KBM-7 (cell line): ENCODE results near the gene PRR15L.
"Not testable (repeated sequence)": the region's sequence is repeated elsewhere in the genome, so short reads cannot be mapped to it uniquely, and the experiment has no call there.

Experiments used
- DNase-seq: peaks from one replicate; pipeline ENCODE4 v3.0.0-alpha.2; 2015
- in situ Hi-C: fragments of 300-500 bp; cut with MboI; formaldehyde crosslinking; loops from 2 replicates; pipeline ENCODE4 v1.14.3; 2020; ENCODE audit warnings: low sequenced_read_pairs, low pct_unique_long_range_greater_than_20kb, mixed read lengths

Gene PRR15L, protein sequence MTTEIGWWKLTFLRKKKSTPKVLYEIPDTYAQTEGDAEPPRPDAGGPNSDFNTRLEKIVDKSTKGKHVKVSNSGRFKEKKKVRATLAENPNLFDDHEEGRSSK

GRCh38 chr17:47957591-47958490 lies at the start of gene PRR15L:
PRR15L (minus strand) TSS chr17:47957883; CDS start chr17:47953234, 4,649 bp downstream.
- DNase-seq = no peak
- in situ Hi-C loops = loop anchor here (25.0 kb wide), 1 partner anchor 121 kb away; the partner anchor contains the start of genes LRRC46, MRPL10 and SCRN2

- no peak for DNase-seq
- in situ Hi-C loops = no loop called here
Measured at GRCh38 chr17:48006936-48007709, 49.4 kb upstream of the PRR15L start.

- no peak for DNase-seq
- in situ Hi-C loops = no loop called here
Measured at GRCh38 chr17:48004983-48005382, 47.3 kb upstream of the PRR15L start.

DNA sequence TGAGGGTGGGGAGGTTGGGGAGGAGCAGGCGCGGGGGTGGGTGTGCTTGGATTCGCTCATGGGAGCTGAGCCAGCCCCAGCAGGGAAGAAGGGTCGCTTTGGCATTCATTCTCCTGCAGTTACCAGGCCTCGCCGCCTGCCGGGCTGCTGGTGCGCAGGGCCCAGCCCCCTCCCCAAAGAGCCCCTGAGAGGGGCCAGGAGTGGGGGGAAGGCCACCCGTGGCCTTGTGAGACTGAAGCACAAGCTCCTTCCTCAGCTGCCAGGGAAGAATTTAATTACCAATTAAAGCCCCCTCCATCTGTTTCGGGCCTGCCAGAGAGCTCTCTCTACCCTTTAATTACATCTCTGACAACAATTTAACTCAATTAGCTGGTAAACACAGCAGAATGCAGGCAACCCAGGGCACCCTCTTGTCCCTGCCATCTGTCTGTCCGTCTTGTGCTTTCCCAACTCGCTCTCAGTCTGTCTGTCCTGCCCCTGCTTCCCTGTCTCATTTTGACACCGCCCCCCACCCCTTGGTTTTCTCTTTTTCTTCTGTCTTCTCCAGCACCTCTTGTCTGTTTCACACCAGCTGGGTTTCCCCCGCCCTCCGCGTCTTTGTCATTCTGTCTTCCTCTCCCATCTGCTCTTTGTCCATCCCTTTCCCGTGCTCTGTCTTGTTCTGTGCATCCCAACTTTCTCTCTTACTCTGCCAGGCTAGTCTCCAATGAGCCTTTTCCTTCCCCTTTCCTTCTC lies 45.9 kb upstream of the PRR15L start:
- no peak for DNase-seq
- in situ Hi-C loops = no loop called here

GRCh38 chr17:48002916-48003416 lies 45.3 kb upstream of the PRR15L start:
- DNase-seq = no peak
- in situ Hi-C loops = no loop called here

DNA sequence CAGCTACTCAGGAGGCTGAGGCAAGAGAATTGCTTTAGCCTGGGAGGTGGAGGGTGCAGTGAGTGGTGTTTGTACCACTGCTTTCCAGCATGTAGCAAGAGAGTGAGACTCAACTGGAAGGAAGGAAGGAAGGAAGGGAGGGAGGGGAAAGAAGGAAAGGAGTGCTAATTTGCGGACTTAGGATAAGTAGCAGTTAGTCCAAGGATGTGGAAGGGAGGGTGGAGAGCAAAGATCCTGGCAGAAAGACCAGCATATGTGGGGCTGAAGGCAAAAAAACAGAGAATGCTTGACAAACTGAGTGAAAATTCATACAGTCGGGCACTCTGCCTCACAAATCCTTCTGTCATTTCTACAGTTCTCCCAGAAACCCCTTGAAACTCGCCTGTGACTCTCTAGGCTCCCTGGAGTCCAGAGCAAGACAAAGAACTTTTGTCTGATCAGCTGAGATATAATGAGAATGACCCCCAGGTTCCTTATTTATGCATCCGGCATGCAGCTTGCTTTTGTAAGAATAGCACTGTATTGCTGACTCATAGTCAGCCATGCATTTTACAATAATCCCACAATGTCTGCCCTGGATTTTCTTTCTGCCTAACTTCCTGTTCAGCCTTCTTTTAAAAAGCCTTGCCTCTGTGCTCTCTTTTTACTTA lies 44.7 kb upstream of the PRR15L start:
- in situ Hi-C loops = no loop called here
- DNase-seq = peak; percentile 93

- DNase-seq, in situ Hi-C loops: not testable (repeated sequence)
Measured at GRCh38 chr17:48001657-48002056, 44.0 kb upstream of the PRR15L start.

DNA sequence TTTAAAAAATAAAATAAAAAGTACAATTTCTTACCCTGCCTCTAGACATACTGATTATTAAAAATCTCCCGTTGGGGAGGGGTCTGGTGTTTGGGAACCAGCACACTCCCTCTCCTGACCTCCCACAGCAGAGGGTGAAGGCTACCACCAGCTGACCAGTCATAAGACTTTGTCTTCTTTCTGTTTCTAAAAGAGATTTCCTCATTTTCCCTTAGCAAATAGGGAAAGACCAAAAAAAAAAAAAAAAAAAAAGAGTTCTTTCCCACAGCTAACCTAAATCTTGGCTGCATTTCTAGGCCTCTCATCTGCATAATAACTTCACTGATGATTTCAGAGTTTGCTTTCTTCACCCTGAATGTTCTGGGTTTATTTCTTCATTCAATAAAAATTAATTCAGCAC lies 43.5 kb upstream of the PRR15L start:
- in situ Hi-C loops = no loop called here
- no peak for DNase-seq

DNA sequence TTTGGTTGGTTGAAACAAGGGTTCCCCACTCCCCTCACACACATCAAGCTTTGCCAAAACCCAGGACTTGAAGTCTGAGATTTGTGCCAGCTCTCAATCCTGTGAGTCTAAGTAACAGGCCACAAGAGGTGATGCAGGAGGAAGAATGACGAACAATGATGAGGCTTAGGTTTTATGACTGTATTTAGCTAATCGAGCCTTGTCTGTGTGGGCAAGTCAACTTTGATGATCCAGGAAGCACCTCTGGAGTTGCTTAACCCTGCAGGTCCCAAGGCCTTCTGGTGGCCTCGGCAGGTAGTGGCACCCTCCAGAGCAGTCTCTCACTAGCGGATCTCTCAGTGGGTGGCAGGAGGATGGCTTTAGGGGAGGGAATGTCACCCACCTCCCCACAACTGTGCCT lies 41.9 kb upstream of the PRR15L start:
- no peak for DNase-seq
- in situ Hi-C loops = no loop called here

DNA sequence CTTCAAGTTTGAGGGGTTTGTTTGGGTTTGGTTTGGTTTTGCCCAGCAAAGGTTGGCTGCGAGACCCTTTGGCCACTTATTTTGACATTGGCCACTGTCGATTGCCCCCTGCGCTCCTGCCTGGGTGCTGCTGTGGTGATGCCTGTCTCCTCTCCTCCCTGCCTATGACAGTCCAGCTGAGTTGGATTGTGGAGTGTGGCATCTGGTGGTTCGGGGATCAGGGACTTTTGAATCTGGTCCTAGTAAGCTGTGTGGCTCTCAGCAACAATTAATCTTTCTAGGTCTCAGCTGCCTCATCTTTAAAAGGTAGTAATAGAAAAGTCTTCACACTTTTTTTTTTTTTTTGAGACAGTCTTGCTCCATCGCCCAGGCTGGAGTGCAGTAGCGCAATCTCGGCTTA lies 40.4 kb upstream of the PRR15L start:
- DNase-seq = no peak
- in situ Hi-C loops = no loop called here

GRCh38 chr17:47997586-47997985 lies 39.9 kb upstream of the PRR15L start:
- in situ Hi-C loops = no loop called here
- no peak for DNase-seq

GRCh38 chr17:47996201-47996600 lies 38.5 kb upstream of the PRR15L start:
- in situ Hi-C loops = no loop called here
- no peak for DNase-seq

DNA sequence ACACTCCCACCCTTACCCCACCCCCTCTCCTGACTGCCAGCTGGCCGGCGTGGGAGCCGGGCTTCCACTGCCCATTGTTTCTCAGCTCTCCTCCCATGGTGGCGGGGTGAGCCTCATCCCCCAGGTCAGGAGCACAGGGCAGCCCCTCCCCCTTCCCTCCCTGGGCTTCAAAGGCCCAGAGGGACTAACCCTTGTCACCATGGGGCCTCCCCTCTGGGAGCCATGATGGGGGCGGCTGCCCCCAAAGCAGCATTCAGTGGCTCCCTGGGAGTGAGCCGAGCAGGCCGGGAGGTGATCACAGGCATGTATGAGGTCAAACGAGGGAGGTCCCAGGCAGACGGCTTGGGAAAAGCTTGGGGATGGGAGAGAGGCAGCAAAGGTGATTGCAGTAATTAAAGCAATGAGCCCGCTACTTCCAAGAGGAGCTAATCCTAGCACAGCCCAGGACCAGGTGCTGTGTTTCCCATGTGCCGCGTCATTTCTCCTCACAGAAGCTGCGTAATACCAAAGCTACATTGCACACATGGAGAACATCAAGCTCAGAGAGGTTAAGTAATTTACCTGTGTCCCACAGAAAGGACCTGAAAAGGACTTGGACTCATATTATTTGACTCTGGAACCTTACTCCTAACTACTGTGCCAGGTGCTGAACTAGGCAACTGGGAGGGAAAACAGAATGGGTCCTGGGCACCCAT lies 37.7 kb upstream of the PRR15L start:
- no peak for DNase-seq

DNA sequence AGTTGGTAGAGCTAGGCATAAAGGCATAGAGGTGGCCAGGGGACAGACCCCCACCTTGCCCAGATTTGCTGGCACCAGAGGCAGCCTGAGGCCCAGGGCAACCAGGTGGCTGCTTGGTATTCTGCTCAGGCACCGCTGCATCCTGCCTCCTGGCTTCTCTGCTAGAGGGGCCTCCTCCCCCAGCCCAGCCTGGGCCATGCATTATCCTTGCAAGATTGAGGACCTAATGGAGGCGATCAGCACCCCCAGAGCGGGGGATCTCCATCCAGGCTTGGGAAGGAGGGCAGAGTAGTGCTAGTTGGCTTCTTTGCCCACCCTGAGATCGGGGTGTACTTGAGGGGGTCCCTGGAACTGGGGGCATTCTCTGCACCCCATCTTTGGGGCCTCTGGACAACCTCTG lies 37.0 kb upstream of the PRR15L start:
- in situ Hi-C loops = no loop called here
- no peak for DNase-seq

More for the DNA sequence above, 37.7 kb upstream of the PRR15L start:
- in situ Hi-C loops = no loop called here

GRCh38 chr17:47993964-47994363 lies 36.3 kb upstream of the PRR15L start:
- in situ Hi-C loops = no loop called here
- DNase-seq = no peak

- no peak for DNase-seq
- in situ Hi-C loops = no loop called here
Measured at GRCh38 chr17:47993031-47993564, 35.4 kb upstream of the PRR15L start.

GRCh38 chr17:47992216-47992615 lies 34.5 kb upstream of the PRR15L start:
- DNase-seq = no peak
- in situ Hi-C loops = no loop called here
